Transverse colon (tissue), 4 donors: ENCODE results near the gene LAMA4. TPM values are rescaled to one million over a fixed set of nuclear protein-coding genes. Genes with fewer than 3 reads are reported as not detected.

Experiments
- DNase-seq: peaks from one replicate; pipeline ENCODE4 v3.0.0-alpha.2; 2019
- H3K27ac ChIP-seq, 4 donors: fragments of 200-600 bp; sonication (generic); 2 replicates each; pipeline ENCODE4 v1.5.1; 2016 to 2018; ENCODE audit warnings: inconsistent platforms in 4 of 4
- H3K27me3 ChIP-seq: fragments of 200-600 bp; sonication (generic); 2 replicates; pipeline ENCODE4 v1.5.1; 2017; ENCODE audit warnings: inconsistent platforms
- H3K36me3 ChIP-seq, 4 donors: fragments of 200-600 bp; sonication (generic); 2 replicates each; pipeline ENCODE4 v1.5.1; 2017 to 2019; ENCODE audit warnings: inconsistent platforms in 4 of 4
- H3K4me1 ChIP-seq, 4 donors: fragments of 200-600 bp; sonication (generic); 2 replicates each; pipeline ENCODE4 v1.5.1; 2017 to 2020; ENCODE audit warnings: inconsistent platforms in 4 of 4
- H3K4me3 ChIP-seq, 4 donors: fragments of 200-600 bp; sonication (generic); 1 replicate in 1 of 4; 2 replicates in 3 of 4; pipeline versions ENCODE4 v1.5.1 to v1.6.1; 2017 to 2019; ENCODE audit warnings: inconsistent platforms in 4 of 4
- H3K9me3 ChIP-seq, 2 donors: fragments of 200-600 bp; sonication (generic); 2 replicates each; pipeline ENCODE4 v1.5.1; 2017 to 2019; ENCODE audit warnings: inconsistent platforms in 2 of 2
- EP300 ChIP-seq: sonication (generic); formaldehyde crosslinking; IDR thresholded peaks from one replicate; pipeline ENCODE4 v1.6.1; 2017; ENCODE audit warnings: antibody characterized with exemption, low read depth
- POLR2A ChIP-seq: fragments of 450-650 bp; IDR thresholded peaks from one replicate; pipeline ENCODE4 v1.6.1; 2016; ENCODE audit warnings: antibody characterized with exemption, mild to moderate bottlenecking, moderate library complexity
- POLR2AphosphoS5 ChIP-seq, 3 donors: sonication (generic); formaldehyde crosslinking; IDR thresholded peaks; one replicate each; pipeline ENCODE4 v1.6.1; 2016; ENCODE audit warnings: antibody characterized with exemption in 3 of 3
- WGBS, 2 donors: methylation state at CpG; one replicate each; pipeline ENCODE4 v1.1.5; 2018; ENCODE audit warnings: low coverage in 1 of 2; 5-methylcytosine and 5-hydroxymethylcytosine counted together
- in situ Hi-C, 4 donors: fragments of 200-750 bp; cut with MboI; loops; one replicate each; pipeline versions ENCODE4 v1.15.0 to v1.15.1; 2017; ENCODE audit warnings: low sequenced_read_pairs in 3 of 4, low pct_ligation_motif_present in 1 of 4, low pct_unique_long_range_greater_than_20kb in 1 of 4
- intact Hi-C: fragments of 100-400 bp; cut with DNase I; formaldehyde crosslinking; loops from one replicate; pipeline ENCODE4 v1.15.1; 2023; ENCODE audit warnings: low total_unique reads
- total RNA-seq, 4 donors: library from RNA; depleted of rRNA; stranded (reverse); fragments of >200 nt; gene quantifications; one replicate each; pipeline ENCODE4 v1.1.0, GENCODE V29; 2016
- TF ChIP-seq, protein P1 (sequence below), 5 experiments: fragments of 200-600 bp in 3 of 5; fragments of 450-650 bp in 2 of 5; sonication (generic) in 3 of 5; IDR thresholded peaks; 1 replicate in 2 of 5; 2 replicates in 3 of 5; pipeline ENCODE4 v1.5.1; 2016 to 2017; ENCODE audit warnings: antibody characterized with exemption in 5 of 5, inconsistent platforms in 3 of 5, mild to moderate bottlenecking in 2 of 5, moderate library complexity in 1 of 5

The LAMA4 gene
- total RNA-seq, 4 donors from 2014 or later = 27.3 to 54.9 (median 40.1) TPM

DNA sequence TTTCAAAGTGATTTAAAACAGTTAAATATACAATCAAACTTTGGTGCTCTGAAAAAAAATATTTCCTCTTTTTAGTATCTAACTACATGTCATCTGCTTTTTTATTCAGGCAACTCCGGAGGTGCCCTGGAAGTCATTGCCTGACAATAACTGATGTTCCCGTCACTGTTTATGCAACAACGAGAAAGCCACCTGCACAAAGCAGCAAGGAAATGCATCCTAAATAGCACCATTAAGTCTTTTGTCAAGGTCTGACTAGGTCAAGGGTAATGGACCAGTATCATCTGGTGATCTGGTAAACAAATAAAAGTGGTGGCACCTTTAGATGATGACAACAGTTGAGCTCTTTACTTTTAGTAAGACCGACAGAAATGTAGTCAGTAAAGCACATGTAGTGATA is 153.8 kb downstream of the LAMA4 start:
- TF ChIP-seq POLR2AphosphoS5 (IDR thresholded peaks at IDR 0.05) = no peak
- TF ChIP-seq, protein P1, sequence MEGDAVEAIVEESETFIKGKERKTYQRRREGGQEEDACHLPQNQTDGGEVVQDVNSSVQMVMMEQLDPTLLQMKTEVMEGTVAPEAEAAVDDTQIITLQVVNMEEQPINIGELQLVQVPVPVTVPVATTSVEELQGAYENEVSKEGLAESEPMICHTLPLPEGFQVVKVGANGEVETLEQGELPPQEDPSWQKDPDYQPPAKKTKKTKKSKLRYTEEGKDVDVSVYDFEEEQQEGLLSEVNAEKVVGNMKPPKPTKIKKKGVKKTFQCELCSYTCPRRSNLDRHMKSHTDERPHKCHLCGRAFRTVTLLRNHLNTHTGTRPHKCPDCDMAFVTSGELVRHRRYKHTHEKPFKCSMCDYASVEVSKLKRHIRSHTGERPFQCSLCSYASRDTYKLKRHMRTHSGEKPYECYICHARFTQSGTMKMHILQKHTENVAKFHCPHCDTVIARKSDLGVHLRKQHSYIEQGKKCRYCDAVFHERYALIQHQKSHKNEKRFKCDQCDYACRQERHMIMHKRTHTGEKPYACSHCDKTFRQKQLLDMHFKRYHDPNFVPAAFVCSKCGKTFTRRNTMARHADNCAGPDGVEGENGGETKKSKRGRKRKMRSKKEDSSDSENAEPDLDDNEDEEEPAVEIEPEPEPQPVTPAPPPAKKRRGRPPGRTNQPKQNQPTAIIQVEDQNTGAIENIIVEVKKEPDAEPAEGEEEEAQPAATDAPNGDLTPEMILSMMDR (IDR thresholded peaks at IDR 0.05) = no peak
- TF ChIP-seq POLR2A = no peak
- TF ChIP-seq EP300 = no peak
- no peaks in the 10 kb centered on the region for H3K36me3 ChIP-seq
- 81 to 82% methylated on average over 4 of the region's 4 CpGs for WGBS, 2 donors
- intact Hi-C loops = no loop called here
- DNase-seq = no peak
- H3K4me3 ChIP-seq = no peak overlapping the region
- H3K9me3 ChIP-seq = no peaks in the 10 kb centered on the region
- in situ Hi-C loops = no loop called here
- H3K27ac ChIP-seq = no peak overlapping the region
- no peaks in the 10 kb centered on the region for H3K4me1 ChIP-seq
- H3K27me3 ChIP-seq = no peaks in the 10 kb centered on the region

- Histone ChIP-seq H3K36me3 (no peaks in the 10 kb centered on the region), H3K27me3 (no peaks in the 10 kb centered on the region), H3K4me3 (no peak overlapping the region), H3K27ac (no peak overlapping the region), H3K9me3 (no peaks in the 10 kb centered on the region), H3K4me1 (no peaks in the 10 kb centered on the region)
- no peak for TF ChIP-seq POLR2A
- no peak for TF ChIP-seq POLR2AphosphoS5 (IDR thresholded peaks at IDR 0.05)
- TF ChIP-seq, protein P1 (IDR thresholded peaks at IDR 0.05) = no peak
- TF ChIP-seq EP300 = no peak
- intact Hi-C loops = no loop called here
- 73 to 92% methylated on average over 2 of the region's 2 CpGs for WGBS, 2 donors
- DNase-seq = no peak
- in situ Hi-C loops = no loop called here
Observed at GRCh38 chr6:112096901-112097300, 157.5 kb downstream of the LAMA4 start.

GRCh38 chr6:112087916-112088315 is 166.5 kb downstream of the LAMA4 start:
- H3K4me1 ChIP-seq = peaks cover 4 to 16% (median 9%) of the 10 kb centered on the region in 4 donors
- DNase-seq = no peak
- peak overlapping the region; percentile 29 to 91 (median 74) for H3K4me3 ChIP-seq
- TF ChIP-seq, protein P1 (IDR thresholded peaks at IDR 0.05) = no peak
- TF ChIP-seq POLR2A (no peak), POLR2AphosphoS5 (IDR thresholded peaks at IDR 0.05) (no peak), EP300 (no peak)
- WGBS, 2 donors = 18 to 23% methylated on average over 7 of the region's 7 CpGs
- H3K27ac ChIP-seq = peak overlapping the region; percentile 86 to 90 (median 88)
- H3K9me3 ChIP-seq = no peaks in the 10 kb centered on the region
- peaks cover 0 to 12% (median 0%) of the 10 kb centered on the region in 4 donors for H3K36me3 ChIP-seq
- in situ Hi-C loops (no loop called here), intact Hi-C loops (no loop called here)
- H3K27me3 ChIP-seq = no peaks in the 10 kb centered on the region

DNA sequence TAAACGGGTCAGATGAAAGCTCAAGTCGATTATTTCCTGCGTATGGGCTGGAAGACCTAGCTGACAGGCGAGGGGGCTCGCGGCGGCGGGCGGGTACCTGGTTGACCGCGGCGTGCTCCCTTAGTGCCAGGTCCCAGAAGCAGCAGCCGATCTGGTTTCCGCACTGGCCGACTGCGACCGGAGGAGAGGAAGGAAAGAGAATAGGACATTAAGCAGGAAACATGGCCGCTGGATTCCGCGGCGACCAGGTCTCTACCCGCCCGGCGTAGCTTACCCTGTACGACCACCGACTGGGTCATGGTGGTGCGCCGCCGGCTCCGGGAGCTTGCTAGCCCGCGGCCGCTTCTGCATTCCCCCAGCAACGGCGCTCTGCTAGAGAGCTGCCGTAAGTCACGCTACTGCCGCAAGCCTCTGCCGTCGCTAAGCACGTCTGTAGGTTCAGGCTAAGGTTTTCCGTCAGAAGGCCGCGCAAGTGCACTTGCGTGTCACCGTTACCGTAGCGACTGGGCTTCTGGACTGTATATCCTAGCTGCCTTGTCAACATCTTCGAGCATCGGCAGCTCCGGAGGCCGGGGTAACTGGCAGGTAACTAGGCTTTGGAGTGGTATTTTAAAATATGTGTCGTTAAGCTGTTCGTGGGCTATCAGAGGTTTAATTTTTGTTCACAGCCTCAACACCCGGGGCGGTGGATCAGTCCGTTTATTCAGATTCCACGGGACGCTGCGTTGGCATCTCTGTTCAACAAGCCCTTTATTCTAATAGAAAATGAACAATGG is 167.0 kb downstream of the LAMA4 start, which contains the start of the genes FAM229B and TUBE1:
Gene FAM229B, plus strand, starts transcription at position 456 of the 776 bp plus-strand sequence. CDS start 11,693 bp downstream, outside the sequence.
Gene TUBE1, minus strand, starts transcription at position 347 of the 776 bp plus-strand sequence. Its CDS starts 48 bp downstream, at position 299.
- Histone ChIP-seq H3K9me3 (no peaks in the 10 kb centered on the region), H3K4me1 (peaks cover 4 to 16% (median 9%) of the 10 kb centered on the region in 4 donors), H3K4me3 (peak within 1 kb of the TSS; percentile 56 to 91 (median 74)), H3K27me3 (no peaks in the 10 kb centered on the region), H3K36me3 (peaks cover 0 to 12% (median 0%) of the 10 kb centered on the region in 4 donors), H3K27ac (peak within 1 kb of the TSS; percentile 86 to 90 (median 88))
- TF ChIP-seq, protein P1 (IDR thresholded peaks at IDR 0.05) = peak in 1 of 5 experiments; percentile 15
- TF ChIP-seq EP300 (no peak), POLR2AphosphoS5 (IDR thresholded peaks at IDR 0.05) (peak; percentile 86 to 91 (median 88)), POLR2A (peak; percentile 75)
- peak; percentile 93 for DNase-seq
- WGBS, 2 donors = 0% methylated on average over 13 to 47 of the region's 60 CpGs
- in situ Hi-C loops (no loop called here), intact Hi-C loops (no loop called here)
